ENCODE measurements around the gene EHBP1.

The EHBP1 gene

DNA sequence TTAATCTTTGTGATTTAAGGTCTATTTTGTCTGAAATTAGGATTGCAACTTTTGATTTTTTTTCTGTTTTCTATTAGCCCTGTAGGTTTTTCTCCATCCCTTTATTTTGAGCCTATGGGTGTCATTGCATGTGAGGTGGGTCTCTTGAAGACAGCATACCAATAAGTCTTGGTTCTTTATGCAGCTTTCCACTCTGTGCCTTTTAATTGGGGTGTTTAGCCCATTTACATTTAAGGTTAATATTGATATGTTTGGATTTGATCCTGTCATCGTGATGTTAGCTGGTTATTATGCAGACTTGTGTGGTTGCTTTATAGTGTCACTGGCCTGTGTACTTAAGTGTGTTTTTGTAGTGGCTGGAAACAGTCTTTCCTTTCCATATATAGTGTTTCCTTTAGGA, 17.7 kb downstream of the EHBP1 start:
- no peaks in the 10 kb centered on the region for H3K27me3 ChIP-seq (ENCODE audit: control insufficient read depth, insufficient read depth, low read length)
- TF ChIP-seq, protein P1, sequence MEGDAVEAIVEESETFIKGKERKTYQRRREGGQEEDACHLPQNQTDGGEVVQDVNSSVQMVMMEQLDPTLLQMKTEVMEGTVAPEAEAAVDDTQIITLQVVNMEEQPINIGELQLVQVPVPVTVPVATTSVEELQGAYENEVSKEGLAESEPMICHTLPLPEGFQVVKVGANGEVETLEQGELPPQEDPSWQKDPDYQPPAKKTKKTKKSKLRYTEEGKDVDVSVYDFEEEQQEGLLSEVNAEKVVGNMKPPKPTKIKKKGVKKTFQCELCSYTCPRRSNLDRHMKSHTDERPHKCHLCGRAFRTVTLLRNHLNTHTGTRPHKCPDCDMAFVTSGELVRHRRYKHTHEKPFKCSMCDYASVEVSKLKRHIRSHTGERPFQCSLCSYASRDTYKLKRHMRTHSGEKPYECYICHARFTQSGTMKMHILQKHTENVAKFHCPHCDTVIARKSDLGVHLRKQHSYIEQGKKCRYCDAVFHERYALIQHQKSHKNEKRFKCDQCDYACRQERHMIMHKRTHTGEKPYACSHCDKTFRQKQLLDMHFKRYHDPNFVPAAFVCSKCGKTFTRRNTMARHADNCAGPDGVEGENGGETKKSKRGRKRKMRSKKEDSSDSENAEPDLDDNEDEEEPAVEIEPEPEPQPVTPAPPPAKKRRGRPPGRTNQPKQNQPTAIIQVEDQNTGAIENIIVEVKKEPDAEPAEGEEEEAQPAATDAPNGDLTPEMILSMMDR (IDR thresholded peaks at IDR 0.05): no peak
- H3K4me3 ChIP-seq (ENCODE audit: low read depth, low read length): no peak overlapping the region
- no peak overlapping the region for H3K4me2 ChIP-seq (ENCODE audit: low read length)
- H3K36me3 ChIP-seq (ENCODE audit: control insufficient read depth, insufficient read depth, low read length): no peaks in the 10 kb centered on the region
- no peak overlapping the region for H3K27ac ChIP-seq
- no peak overlapping the region for H3K9ac ChIP-seq
- peaks cover 12% of the 10 kb centered on the region for H3K79me2 ChIP-seq
- no peaks in the 10 kb centered on the region for H3K4me1 ChIP-seq
- H3K9me3 ChIP-seq (ENCODE audit: control insufficient read depth, low read length): no peaks in the 10 kb centered on the region
- no peak overlapping the region for H2AFZ ChIP-seq

DNA sequence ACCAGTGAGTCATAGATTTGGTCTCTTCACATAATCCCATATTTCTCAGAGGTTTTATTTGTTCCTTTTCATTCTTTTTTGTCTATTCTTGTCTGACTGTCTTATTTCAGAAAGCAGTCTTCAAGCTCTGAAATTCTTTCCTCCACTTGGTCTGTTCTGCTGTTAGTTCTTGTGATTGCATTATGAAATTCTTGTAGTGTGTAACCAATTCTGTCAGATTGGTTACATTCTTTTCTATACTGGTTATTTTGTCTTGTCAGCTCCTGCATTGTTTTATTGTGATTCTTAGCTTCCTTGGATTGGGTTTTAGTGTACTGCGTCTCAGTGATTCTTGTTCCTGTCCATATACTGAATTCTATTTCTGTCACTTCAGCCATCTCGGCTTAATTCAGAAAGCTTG, 18.6 kb downstream of the EHBP1 start:
- Histone ChIP-seq H3K9me3 (ENCODE audit: control insufficient read depth, low read length) (no peaks in the 10 kb centered on the region), H3K4me3 (ENCODE audit: low read depth, low read length) (no peak overlapping the region), H3K27me3 (ENCODE audit: control insufficient read depth, insufficient read depth, low read length) (no peaks in the 10 kb centered on the region), H3K4me1 (no peaks in the 10 kb centered on the region), H3K27ac (no peak overlapping the region), H3K4me2 (ENCODE audit: low read length) (no peak overlapping the region), H2AFZ (no peak overlapping the region), H3K36me3 (ENCODE audit: control insufficient read depth, insufficient read depth, low read length) (no peaks in the 10 kb centered on the region), H3K79me2 (peaks cover 12% of the 10 kb centered on the region), H3K9ac (no peak overlapping the region)
- TF ChIP-seq, protein P1 (IDR thresholded peaks at IDR 0.05): no peak

DNA sequence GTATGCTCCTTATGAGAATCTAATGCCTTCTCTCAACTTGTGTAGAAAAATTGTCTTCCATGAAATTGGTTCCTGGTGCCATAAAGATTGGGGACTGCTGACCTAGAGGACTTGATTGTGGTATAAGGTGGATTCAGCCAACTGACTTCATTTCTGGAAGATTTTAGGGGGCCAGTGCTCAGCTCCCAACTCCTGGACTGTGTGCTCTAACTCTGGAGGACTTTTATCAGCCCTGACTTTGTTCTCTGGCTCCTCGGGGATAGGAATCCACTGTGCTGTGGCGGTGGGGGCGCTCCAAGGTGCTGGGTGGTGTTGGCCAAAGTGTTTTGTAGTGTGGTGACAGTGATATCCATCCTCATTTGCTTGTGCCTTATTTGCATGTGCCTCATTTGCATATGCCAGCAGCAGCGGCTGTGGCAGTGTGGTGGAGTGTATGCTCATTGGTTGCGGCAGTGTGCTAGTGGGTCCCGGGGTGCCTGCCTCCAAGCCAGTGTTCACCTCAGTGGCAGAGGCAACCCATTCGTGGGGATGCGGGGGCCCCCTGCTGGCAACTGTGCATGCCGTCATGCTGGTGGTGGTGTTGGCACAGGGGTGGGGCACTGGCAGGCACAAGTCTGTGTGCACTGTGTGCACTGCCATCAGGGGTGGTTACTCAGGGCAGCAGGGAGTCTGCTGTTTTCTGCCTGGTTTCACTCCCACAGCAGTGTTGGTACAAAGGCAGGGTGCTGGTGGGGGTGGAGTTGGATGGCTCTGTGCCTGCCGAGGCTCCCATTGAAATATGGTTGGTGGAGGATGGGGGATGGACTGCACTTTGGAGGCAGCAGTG, 19.6 kb downstream of the EHBP1 start:
- Histone ChIP-seq H3K79me2 (peaks cover 13% of the 10 kb centered on the region), H3K27me3 (ENCODE audit: control insufficient read depth, insufficient read depth, low read length) (no peaks in the 10 kb centered on the region), H3K27ac (no peak overlapping the region), H3K36me3 (ENCODE audit: control insufficient read depth, insufficient read depth, low read length) (no peaks in the 10 kb centered on the region), H2AFZ (no peak overlapping the region), H3K4me1 (no peaks in the 10 kb centered on the region), H3K9ac (no peak overlapping the region), H3K9me3 (ENCODE audit: control insufficient read depth, low read length) (no peaks in the 10 kb centered on the region), H3K4me2 (ENCODE audit: low read length) (no peak overlapping the region), H3K4me3 (ENCODE audit: low read depth, low read length) (no peak overlapping the region)
- TF ChIP-seq, protein P1 (IDR thresholded peaks at IDR 0.05): no peak

DNA sequence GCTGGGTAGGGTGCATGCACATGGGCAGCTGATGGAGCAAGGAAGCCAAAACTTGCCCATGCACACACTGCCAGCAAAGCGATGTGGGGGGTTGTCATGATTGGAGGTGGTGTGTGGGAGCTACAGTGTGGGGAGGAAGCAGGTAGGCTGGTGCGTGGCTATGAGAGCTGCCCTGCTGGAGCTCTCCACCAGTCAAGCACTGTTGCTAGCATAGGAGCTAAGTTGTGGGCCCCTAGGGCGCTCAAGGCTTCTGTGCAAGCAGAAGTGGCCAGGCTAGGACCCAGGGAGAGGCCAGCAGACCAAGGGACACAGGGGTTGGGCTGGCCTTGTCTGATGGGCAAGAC, 20.2 kb downstream of the EHBP1 start:
- H2AFZ ChIP-seq: no peak overlapping the region
- H3K4me2 ChIP-seq (ENCODE audit: low read length): no peak overlapping the region
- no peaks in the 10 kb centered on the region for H3K27me3 ChIP-seq (ENCODE audit: control insufficient read depth, insufficient read depth, low read length)
- H3K9ac ChIP-seq: no peak overlapping the region
- H3K27ac ChIP-seq: no peak overlapping the region
- H3K79me2 ChIP-seq: peaks cover 15% of the 10 kb centered on the region
- TF ChIP-seq, protein P1 (IDR thresholded peaks at IDR 0.05): no peak
- no peaks in the 10 kb centered on the region for H3K4me1 ChIP-seq
- H3K4me3 ChIP-seq (ENCODE audit: low read depth, low read length): no peak overlapping the region
- H3K36me3 ChIP-seq (ENCODE audit: control insufficient read depth, insufficient read depth, low read length): no peaks in the 10 kb centered on the region
- H3K9me3 ChIP-seq (ENCODE audit: control insufficient read depth, low read length): no peaks in the 10 kb centered on the region

Measured in parathyroid adenoma (tissue), 2 donors.